Ovary (tissue), 9 donors: ENCODE results near the gene TNRC6B. TPM values are rescaled to one million over a fixed set of nuclear protein-coding genes. Genes with fewer than 3 reads are reported as not detected.

ENCODE experiments used
- DNase-seq, 5 donors: peaks; one replicate each; pipeline ENCODE4 v3.0.0-alpha.2; 2019 to 2020
- H3K27ac ChIP-seq, 2 donors: fragments of 200-600 bp; one replicate each; pipeline versions ENCODE4 v1.5.1 to v1.8.0; 2019 to 2022
- H3K27me3 ChIP-seq: fragments of 200-600 bp; one replicate; pipeline ENCODE4 v1.8.0; 2022
- H3K36me3 ChIP-seq: fragments of 200-600 bp; sonication (generic); one replicate; pipeline ENCODE4 v1.5.1; 2019
- H3K4me1 ChIP-seq: one replicate; pipeline ENCODE4 v1.8.1; 2013; ENCODE audit warnings: mild to moderate bottlenecking, moderate library complexity; ENCODE audit not compliant: insufficient read depth
- H3K4me3 ChIP-seq: fragments of 200-600 bp; sonication (generic); one replicate; pipeline ENCODE4 v1.5.1; 2017
- H3K9me3 ChIP-seq, 2 donors: fragments of 200-600 bp in 1 of 2; sonication (generic) in 1 of 2; one replicate each; pipeline versions ENCODE4 v1.5.1 to v1.8.1; 2013 to 2019; ENCODE audit warnings: mild to moderate bottlenecking in 1 of 2, moderate library complexity in 1 of 2
- EP300 ChIP-seq: sonication (generic); formaldehyde crosslinking; IDR thresholded peaks from one replicate; pipeline ENCODE4 v1.6.1; 2017; ENCODE audit warnings: antibody characterized with exemption
- POLR2A ChIP-seq: fragments of 450-650 bp; IDR thresholded peaks from one replicate; pipeline ENCODE4 v1.6.1; 2017; ENCODE audit warnings: antibody characterized with exemption, mild to moderate bottlenecking, moderate library complexity
- WGBS, 3 donors: extraction: QIAGEN DNeasy Blood & Tissue Kit in 1 of 3; methylation state at CpG; one replicate each; pipeline versions ENCODE4 v1.1.5 to v1.1.7; 2013 to 2017; 5-methylcytosine and 5-hydroxymethylcytosine counted together
- intact Hi-C, 4 donors: fragments of 100-400 bp; cut with DNase I; formaldehyde crosslinking; loops; one replicate each; pipeline versions ENCODE4 v1.11.0 to v1.15.1; 2022 to 2023
- polyA plus RNA-seq, 2 donors: library from polyadenylated mRNA; stranded (reverse); fragments of 200-250 nt in 1 of 2; fragments of 350-450 nt in 1 of 2; fragmentation: Illumina TruSeq in 1 of 2; extraction: RNeasy Lipid Tissue Mini Kit (QIAGEN cat#74804) in 1 of 2; gene quantifications; one replicate each; pipeline ENCODE4 v1.2.3, GENCODE V29; 2013 to 2014
- total RNA-seq, 7 donors: library from RNA; depleted of rRNA in 2 of 7; stranded (reverse); fragments of >200 nt in 2 of 7; fragmentation: NEBNext Ultra II Directional in 3 of 7; extraction: Animal tissue kit (Norgen Biotek cat#: 25700) in 3 of 7; gene quantifications; one replicate each; pipeline versions ENCODE4 v1.1.0 to v1.2.4, GENCODE V29; 2016 to 2023
- TF ChIP-seq, protein P1 (sequence below), 3 donors: fragments of 450-650 bp in 2 of 3; fragments of 200-600 bp in 1 of 3; IDR thresholded peaks; one replicate each; pipeline versions ENCODE4 v1.5.1 to v1.8.0; 2016 to 2022; ENCODE audit warnings: antibody characterized with exemption in 3 of 3, mild to moderate bottlenecking in 1 of 3
- donor health status: DM: no; HTN: no; CAD: no; lungs with moderate emphysema.
- donor health status: DM: no; HTN: no; CAD: no.
- donor health status: Bipolar disorder and iron deficiency.
- donor health status: DM: yes; HTN: yes; CAD: no.
- donor health status: DM: no; HTN: no; CAD: no.
- donor health status: DM: yes; HTN: yes; CAD: no.

The TNRC6B gene
- total and polyA plus RNA-seq, 9 donors: 9.4 to 52.1 (median 47.5) TPM

DNA sequence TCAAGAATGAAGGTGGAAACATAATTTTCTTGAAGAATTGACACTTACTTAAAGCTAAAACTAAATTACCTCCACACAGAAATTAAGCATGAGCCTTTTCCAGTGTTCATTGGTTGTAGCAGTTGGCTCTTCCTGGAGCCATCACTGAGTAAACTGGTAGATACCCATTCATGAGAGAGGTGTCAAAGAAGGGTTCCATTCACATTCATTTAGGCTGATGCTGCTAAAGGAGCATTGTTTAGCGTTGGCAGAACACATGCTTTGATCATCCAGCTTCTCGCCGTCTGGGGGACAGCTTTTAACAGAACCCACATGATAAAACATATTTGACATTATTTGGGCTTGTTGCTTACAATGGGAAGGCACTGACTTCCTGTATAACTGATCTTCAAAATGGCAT lies 71.6 kb downstream of the TNRC6B start:
- no peaks in the 10 kb centered on the region for H3K9me3 ChIP-seq
- no peak for DNase-seq
- no peak overlapping the region for H3K27ac ChIP-seq
- H3K27me3 ChIP-seq: no peaks in the 10 kb centered on the region
- peaks cover 2% of the 10 kb centered on the region for H3K4me1 ChIP-seq
- no peak overlapping the region for H3K4me3 ChIP-seq
- no peaks in the 10 kb centered on the region for H3K36me3 ChIP-seq
- intact Hi-C loops: no loop called here
- TF ChIP-seq POLR2A (no peak), EP300 (no peak)
- TF ChIP-seq, protein P1, sequence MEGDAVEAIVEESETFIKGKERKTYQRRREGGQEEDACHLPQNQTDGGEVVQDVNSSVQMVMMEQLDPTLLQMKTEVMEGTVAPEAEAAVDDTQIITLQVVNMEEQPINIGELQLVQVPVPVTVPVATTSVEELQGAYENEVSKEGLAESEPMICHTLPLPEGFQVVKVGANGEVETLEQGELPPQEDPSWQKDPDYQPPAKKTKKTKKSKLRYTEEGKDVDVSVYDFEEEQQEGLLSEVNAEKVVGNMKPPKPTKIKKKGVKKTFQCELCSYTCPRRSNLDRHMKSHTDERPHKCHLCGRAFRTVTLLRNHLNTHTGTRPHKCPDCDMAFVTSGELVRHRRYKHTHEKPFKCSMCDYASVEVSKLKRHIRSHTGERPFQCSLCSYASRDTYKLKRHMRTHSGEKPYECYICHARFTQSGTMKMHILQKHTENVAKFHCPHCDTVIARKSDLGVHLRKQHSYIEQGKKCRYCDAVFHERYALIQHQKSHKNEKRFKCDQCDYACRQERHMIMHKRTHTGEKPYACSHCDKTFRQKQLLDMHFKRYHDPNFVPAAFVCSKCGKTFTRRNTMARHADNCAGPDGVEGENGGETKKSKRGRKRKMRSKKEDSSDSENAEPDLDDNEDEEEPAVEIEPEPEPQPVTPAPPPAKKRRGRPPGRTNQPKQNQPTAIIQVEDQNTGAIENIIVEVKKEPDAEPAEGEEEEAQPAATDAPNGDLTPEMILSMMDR (IDR thresholded peaks at IDR 0.05): no peak
- WGBS, 3 donors: 75 to 79% (median 76%) methylated on average over 3 of the region's 3 CpGs

DNA sequence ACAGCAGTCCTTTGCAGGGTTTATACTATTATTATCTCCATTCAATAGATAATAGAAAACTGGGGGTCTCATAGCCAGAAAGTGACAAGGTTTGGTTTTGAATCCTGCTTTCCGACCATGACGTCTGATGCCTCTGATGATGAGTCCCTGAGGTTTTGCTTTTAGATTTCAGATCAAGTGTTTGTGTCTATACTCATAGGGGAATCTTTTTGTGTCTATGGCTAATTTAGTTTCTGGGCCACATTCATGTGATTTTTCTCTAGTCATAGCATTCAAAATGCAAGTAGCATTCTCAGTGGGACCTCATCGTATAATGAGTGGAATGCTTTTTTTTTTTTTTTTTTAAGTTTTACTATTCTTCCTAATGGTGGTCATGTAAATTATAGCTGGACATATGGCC lies 72.9 kb downstream of the TNRC6B start:
- H3K9me3 ChIP-seq: no peaks in the 10 kb centered on the region
- no peaks in the 10 kb centered on the region for H3K27me3 ChIP-seq
- no peaks in the 10 kb centered on the region for H3K36me3 ChIP-seq
- H3K4me1 ChIP-seq: peaks cover 2% of the 10 kb centered on the region
- no peak for DNase-seq
- no peak overlapping the region for H3K27ac ChIP-seq
- no peak overlapping the region for H3K4me3 ChIP-seq
- intact Hi-C loops: no loop called here
- TF ChIP-seq EP300 (no peak), POLR2A (no peak)
- TF ChIP-seq, protein P1 (IDR thresholded peaks at IDR 0.05): no peak
- WGBS, 3 donors: 89 to 97% (median 90%) methylated on average over 3 of the region's 3 CpGs

DNA sequence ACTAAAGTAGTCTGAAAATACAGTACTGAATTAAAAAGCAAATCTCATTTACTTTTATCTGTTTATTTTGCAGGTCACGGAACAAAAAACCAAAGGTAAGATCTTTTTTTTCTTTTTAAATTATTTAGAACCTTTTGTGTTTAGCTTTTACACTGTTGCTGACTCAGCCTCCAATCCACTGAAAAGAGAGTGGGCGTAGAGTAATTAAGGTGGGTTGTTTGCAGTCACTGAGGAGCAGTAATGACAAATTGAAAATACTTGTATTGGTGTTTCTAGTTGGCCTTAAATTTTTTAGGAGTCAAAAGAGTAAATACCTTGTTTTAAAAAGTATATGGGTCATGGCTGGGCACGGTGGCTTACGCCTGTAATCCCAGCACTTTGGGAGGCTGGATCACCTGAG lies 73.4 kb downstream of the TNRC6B start:
- Histone ChIP-seq H3K9me3 (no peaks in the 10 kb centered on the region), H3K4me3 (no peak overlapping the region), H3K27me3 (no peaks in the 10 kb centered on the region), H3K36me3 (no peaks in the 10 kb centered on the region), H3K27ac (no peak overlapping the region), H3K4me1 (peaks cover 3% of the 10 kb centered on the region)
- intact Hi-C loops: no loop called here
- DNase-seq: no peak
- no peak for TF ChIP-seq EP300
- TF ChIP-seq, protein P1 (IDR thresholded peaks at IDR 0.05): no peak
- TF ChIP-seq POLR2A: no peak
- 93 to 96% (median 93%) methylated on average over 4 of the region's 4 CpGs for WGBS, 3 donors

DNA sequence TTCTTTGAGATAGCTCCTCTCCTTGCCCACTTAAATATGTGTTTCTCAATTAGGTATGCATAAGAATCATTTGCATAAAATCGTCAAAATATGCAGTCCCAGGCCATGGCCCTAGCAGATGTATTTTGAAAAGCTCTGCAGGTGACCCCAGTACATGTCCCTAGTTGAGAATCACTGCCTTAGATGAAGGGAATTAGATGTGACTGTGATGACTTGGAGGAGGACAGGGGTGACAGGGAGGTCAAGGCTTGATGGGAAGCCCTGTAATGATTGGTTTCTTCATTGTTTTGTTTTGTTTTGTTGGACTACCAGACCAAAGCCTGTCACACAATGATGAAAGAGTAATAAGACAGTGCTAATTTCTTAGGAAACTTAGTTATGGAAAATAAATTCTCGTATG lies 74.4 kb downstream of the TNRC6B start:
- intact Hi-C loops: no loop called here
- no peaks in the 10 kb centered on the region for H3K27me3 ChIP-seq
- no peak for DNase-seq
- H3K27ac ChIP-seq: no peak overlapping the region
- TF ChIP-seq POLR2A (no peak), EP300 (no peak)
- TF ChIP-seq, protein P1 (IDR thresholded peaks at IDR 0.05): no peak
- no peaks in the 10 kb centered on the region for H3K9me3 ChIP-seq
- H3K36me3 ChIP-seq: no peaks in the 10 kb centered on the region
- WGBS, 3 donors: 65 to 68% (median 67%) methylated on average over 2 of the region's 2 CpGs
- no peak overlapping the region for H3K4me3 ChIP-seq
- H3K4me1 ChIP-seq: peaks cover 6% of the 10 kb centered on the region

DNA sequence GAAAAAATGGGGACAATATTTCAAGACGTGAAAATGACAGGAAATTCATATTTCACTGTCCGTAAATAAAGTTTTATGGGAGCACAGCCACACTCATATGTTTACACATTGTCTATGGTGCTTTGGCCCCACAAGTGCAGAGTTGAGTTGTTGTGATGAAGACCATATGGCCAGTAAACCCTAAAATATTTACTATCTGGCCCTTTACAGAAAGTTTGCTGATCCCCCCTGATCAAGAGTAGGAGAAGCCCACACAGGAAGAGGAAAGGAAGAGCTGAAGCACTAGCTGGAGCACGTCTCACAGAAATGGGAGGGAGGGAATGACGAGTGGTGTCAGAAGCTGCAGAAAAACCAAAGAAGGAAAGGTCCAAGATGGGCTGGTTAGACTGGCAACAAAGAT lies 78.8 kb downstream of the TNRC6B start:
- Histone ChIP-seq H3K9me3 (no peaks in the 10 kb centered on the region), H3K27me3 (no peaks in the 10 kb centered on the region), H3K36me3 (no peaks in the 10 kb centered on the region), H3K27ac (peak overlapping the region in 1 of 2 donors; percentile 16), H3K4me3 (no peak overlapping the region), H3K4me1 (peaks cover 17% of the 10 kb centered on the region)
- DNase-seq: no peak
- TF ChIP-seq EP300 (no peak), POLR2A (no peak)
- TF ChIP-seq, protein P1 (IDR thresholded peaks at IDR 0.05): no peak
- 17 to 30% (median 26%) methylated on average over 4 of the region's 4 CpGs for WGBS, 3 donors
- intact Hi-C loops: no loop called here
